ENCODE data around the gene PICALM. TPM values are rescaled to one million over a fixed set of nuclear protein-coding genes. Genes with fewer than 3 reads are reported as not detected.

The PICALM gene
- total and polyA plus RNA-seq, 9 of the 15 experiments (the other 6 are each of a cell fraction or from before 2014, with no cell fraction given): 41.3 to 990 (median 309) TPM

DNA sequence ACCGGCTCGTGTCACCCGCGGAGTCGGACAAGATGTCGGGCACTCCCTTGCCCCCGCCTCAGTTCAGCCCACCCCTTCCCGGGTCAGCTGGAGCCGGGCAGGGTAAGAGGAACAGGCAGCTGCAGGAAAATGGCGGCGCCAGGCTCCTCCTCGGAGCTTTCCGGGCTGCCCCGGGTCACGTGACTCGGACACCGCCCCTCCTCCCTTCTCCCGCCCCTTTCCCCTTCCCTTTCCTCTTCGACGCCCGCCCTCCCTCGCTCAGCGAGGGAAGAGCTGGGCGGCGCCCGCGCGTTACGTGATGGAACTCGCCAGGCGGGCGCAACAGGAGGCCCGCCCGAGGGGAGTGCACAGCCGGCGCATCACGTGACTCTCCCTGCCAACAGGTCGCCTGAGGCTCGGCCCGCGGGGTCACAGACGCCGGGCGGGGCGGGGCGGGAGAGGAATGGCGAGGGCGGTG lies at the start of gene PICALM (continued):
- TF ChIP-seq, protein P1, sequence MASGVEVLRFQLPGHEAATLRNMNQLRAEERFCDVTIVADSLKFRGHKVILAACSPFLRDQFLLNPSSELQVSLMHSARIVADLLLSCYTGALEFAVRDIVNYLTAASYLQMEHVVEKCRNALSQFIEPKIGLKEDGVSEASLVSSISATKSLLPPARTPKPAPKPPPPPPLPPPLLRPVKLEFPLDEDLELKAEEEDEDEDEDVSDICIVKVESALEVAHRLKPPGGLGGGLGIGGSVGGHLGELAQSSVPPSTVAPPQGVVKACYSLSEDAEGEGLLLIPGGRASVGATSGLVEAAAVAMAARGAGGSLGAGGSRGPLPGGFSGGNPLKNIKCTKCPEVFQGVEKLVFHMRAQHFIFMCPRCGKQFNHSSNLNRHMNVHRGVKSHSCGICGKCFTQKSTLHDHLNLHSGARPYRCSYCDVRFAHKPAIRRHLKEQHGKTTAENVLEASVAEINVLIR (CRISPR knock-in tag; IDR thresholded peaks at IDR 0.05): peak; percentile 55; the same call in 1 of the 2 replicates
- TF ChIP-seq MTA2 (IDR thresholded peaks at IDR 0.05; ENCODE audit: low read depth): no peak
- TF ChIP-seq RBM25 (IDR thresholded peaks at IDR 0.05; ENCODE audit: low read depth, low read length, severe bottlenecking): no peak
- no peak for TF ChIP-seq DIDO1 (tag; IDR thresholded peaks at IDR 0.05; ENCODE audit: low read depth)
- TF ChIP-seq NFXL1 (CRISPR knock-in tag; IDR thresholded peaks at IDR 0.05): no peak
- TF ChIP-seq ZNF175 (CRISPR knock-in tag; IDR thresholded peaks at IDR 0.05; ENCODE audit: low read depth): no peak
- no peak for TF ChIP-seq PTBP1 (IDR thresholded peaks at IDR 0.05; ENCODE audit: low read depth, low read length)
- no peak for TF ChIP-seq ZNF766 (CRISPR knock-in tag; conservative IDR thresholded peaks at IDR 0.05)
- TF ChIP-seq, protein P2, sequence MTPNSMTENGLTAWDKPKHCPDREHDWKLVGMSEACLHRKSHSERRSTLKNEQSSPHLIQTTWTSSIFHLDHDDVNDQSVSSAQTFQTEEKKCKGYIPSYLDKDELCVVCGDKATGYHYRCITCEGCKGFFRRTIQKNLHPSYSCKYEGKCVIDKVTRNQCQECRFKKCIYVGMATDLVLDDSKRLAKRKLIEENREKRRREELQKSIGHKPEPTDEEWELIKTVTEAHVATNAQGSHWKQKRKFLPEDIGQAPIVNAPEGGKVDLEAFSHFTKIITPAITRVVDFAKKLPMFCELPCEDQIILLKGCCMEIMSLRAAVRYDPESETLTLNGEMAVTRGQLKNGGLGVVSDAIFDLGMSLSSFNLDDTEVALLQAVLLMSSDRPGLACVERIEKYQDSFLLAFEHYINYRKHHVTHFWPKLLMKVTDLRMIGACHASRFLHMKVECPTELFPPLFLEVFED (CRISPR knock-in tag; conservative IDR thresholded peaks at IDR 0.05): no peak
- no peak for TF ChIP-seq BRD9 (IDR thresholded peaks at IDR 0.05; ENCODE audit: low read depth, partially characterized antibody)
- TF ChIP-seq, protein P3, sequence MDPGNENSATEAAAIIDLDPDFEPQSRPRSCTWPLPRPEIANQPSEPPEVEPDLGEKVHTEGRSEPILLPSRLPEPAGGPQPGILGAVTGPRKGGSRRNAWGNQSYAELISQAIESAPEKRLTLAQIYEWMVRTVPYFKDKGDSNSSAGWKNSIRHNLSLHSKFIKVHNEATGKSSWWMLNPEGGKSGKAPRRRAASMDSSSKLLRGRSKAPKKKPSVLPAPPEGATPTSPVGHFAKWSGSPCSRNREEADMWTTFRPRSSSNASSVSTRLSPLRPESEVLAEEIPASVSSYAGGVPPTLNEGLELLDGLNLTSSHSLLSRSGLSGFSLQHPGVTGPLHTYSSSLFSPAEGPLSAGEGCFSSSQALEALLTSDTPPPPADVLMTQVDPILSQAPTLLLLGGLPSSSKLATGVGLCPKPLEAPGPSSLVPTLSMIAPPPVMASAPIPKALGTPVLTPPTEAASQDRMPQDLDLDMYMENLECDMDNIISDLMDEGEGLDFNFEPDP (CRISPR knock-in tag; IDR thresholded peaks at IDR 0.05): no peak
- TF ChIP-seq ETV6 (IDR thresholded peaks at IDR 0.05; ENCODE audit: borderline replicate concordance in 1 of 2, low read depth in 2 of 2, low read length in 1 of 2): peak in 1 of 2 experiments; percentile 81; a peak in 3 of 4 replicates
- no peak for TF ChIP-seq ETV6 (CRISPR knock-in tag; IDR thresholded peaks at IDR 0.05; ENCODE audit: borderline replicate concordance)
- no peak for TF ChIP-seq HNRNPH1 (optimal IDR thresholded peaks at IDR 0.05; ENCODE audit: low read depth, low read length)
- no peak for TF ChIP-seq RFX1 (IDR thresholded peaks at IDR 0.05)
- TF ChIP-seq KLF13 (tag; IDR thresholded peaks at IDR 0.05; ENCODE audit: borderline replicate concordance, low read depth): peak; percentile 87; the same call in 1 of the 2 replicates
- no peak for TF ChIP-seq MTF1 (CRISPR knock-in tag; IDR thresholded peaks at IDR 0.05; ENCODE audit: borderline replicate concordance)
- no peak for TF ChIP-seq ZNF77 (CRISPR knock-in tag; IDR thresholded peaks at IDR 0.05)
- TF ChIP-seq, protein P4, sequence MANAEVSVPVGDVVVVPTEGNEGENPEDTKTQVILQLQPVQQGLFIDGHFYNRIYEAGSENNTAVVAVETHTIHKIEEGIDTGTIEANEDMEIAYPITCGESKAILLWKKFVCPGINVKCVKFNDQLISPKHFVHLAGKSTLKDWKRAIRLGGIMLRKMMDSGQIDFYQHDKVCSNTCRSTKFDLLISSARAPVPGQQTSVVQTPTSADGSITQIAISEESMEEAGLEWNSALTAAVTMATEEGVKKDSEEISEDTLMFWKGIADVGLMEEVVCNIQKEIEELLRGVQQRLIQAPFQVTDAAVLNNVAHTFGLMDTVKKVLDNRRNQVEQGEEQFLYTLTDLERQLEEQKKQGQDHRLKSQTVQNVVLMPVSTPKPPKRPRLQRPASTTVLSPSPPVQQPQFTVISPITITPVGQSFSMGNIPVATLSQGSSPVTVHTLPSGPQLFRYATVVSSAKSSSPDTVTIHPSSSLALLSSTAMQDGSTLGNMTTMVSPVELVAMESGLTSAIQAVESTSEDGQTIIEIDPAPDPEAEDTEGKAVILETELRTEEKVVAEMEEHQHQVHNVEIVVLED (CRISPR knock-in tag; IDR thresholded peaks at IDR 0.05): peak; percentile 78
- TF ChIP-seq SMAD3 (CRISPR knock-in tag; conservative IDR thresholded peaks at IDR 0.05): no peak
- TF ChIP-seq RBM22 (IDR thresholded peaks at IDR 0.05; ENCODE audit: low read depth, low read length, poor library complexity, severe bottlenecking): no peak
- 0 out of 2 replicates have a peak, but pooled peaks have one; percentile 65 for TF ChIP-seq ELF1 (tag; IDR thresholded peaks at IDR 0.05)
- TF ChIP-seq BRF1 (IDR thresholded peaks at IDR 0.05; ENCODE audit: borderline replicate concordance, extremely low read depth, insufficient read length): no peak

All from K562 (cell line).